GM12878 (cell line): ENCODE measurements around the gene KLHL10.

Source experiments
- CHD4 ChIP-seq: fragments of 200-600 bp; sonication (generic); IDR thresholded peaks from 2 replicates; pipeline ENCODE4 v1.6.1; 2016; ENCODE audit warnings: mild to moderate bottlenecking
- DPF2 ChIP-seq: fragments of 450-650 bp; IDR thresholded peaks from 2 replicates; pipeline ENCODE4 v1.6.1; 2017; ENCODE audit warnings: mild to moderate bottlenecking
- FOS ChIP-seq: IDR thresholded peaks from 3 replicates; pipeline ENCODE4 v1.6.1; 2011; ENCODE audit warnings: borderline replicate concordance; ENCODE audit not compliant: insufficient read length; ENCODE audit errors: extremely low read depth
- JUND ChIP-seq: IDR thresholded peaks from 2 replicates; pipeline ENCODE4 v1.6.1; 2012; ENCODE audit warnings: low read depth, mild to moderate bottlenecking, low read length, improper control_type of control experiment, moderate library complexity
- MYC ChIP-seq: IDR thresholded peaks from 2 replicates; pipeline ENCODE4 v1.6.1; 2011; ENCODE audit warnings: mild to moderate bottlenecking, low read length, moderate library complexity, inconsistent platforms; ENCODE audit not compliant: insufficient read depth, insufficient replicate concordance, insufficient read length, severe bottlenecking
- POLR2A ChIP-seq: IDR thresholded peaks from 2 replicates; pipeline ENCODE4 v1.6.1; 2011; ENCODE audit warnings: low read depth, mild to moderate bottlenecking, low read length
- TF ChIP-seq, protein P1 (sequence below): IDR thresholded peaks from 2 replicates; pipeline ENCODE4 v1.6.1; 2012; ENCODE audit warnings: low read depth, low read length, improper control_type of control experiment
- TF ChIP-seq, protein P2 (sequence below), 3 experiments: IDR thresholded peaks in 2 of 3; conservative IDR thresholded peaks in 1 of 3; 2 replicates each; pipeline ENCODE4 v1.5.1; 2011; ENCODE audit warnings: low read depth in 3 of 3, low read length in 3 of 3, mild to moderate bottlenecking in 3 of 3, control low read depth in 2 of 3, moderate library complexity in 2 of 3, inconsistent platforms in 1 of 3, mixed read lengths in 1 of 3; ENCODE audit not compliant: control insufficient read depth in 2 of 3, insufficient read depth in 1 of 3; ENCODE audit errors: extremely low read depth in 1 of 3
- TF ChIP-seq, protein P3 (sequence below): IDR thresholded peaks from 2 replicates; pipeline ENCODE4 v1.6.1; 2012; ENCODE audit warnings: improper control_type of control experiment, low read depth, low read length; ENCODE audit not compliant: insufficient replicate concordance
- TF ChIP-seq, protein P4 (sequence below): fragments of 450-650 bp; IDR thresholded peaks from 2 replicates; pipeline ENCODE4 v1.6.1; 2018; ENCODE audit warnings: mild to moderate bottlenecking, low read depth, moderate library complexity; ENCODE audit not compliant: partially characterized antibody

DNA sequence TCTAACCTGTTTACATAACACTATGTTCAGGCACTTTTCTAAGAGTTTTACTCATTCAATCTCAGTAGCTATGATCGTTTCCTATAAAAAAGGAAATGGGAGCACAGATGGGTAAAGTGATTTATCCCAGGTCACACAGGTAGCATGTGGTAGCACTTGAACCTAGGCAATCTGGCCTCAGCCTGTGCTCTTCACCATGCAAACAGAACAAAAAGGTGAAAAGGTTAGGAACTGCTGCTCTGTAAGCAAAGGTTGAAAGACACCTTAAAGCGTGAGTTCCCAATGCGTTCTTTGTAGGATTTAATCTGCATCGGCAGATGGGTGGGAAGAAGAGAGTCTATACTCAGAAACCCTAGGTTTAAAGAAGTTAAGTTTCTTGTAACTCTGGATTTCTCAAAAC, 42.5 kb downstream of the KLHL10 start:
- no peak for TF ChIP-seq CHD4
- no peak for TF ChIP-seq FOS
- TF ChIP-seq, protein P1, sequence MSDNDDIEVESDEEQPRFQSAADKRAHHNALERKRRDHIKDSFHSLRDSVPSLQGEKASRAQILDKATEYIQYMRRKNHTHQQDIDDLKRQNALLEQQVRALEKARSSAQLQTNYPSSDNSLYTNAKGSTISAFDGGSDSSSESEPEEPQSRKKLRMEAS, result no peak
- TF ChIP-seq MYC, result no peak
- TF ChIP-seq, protein P2, sequence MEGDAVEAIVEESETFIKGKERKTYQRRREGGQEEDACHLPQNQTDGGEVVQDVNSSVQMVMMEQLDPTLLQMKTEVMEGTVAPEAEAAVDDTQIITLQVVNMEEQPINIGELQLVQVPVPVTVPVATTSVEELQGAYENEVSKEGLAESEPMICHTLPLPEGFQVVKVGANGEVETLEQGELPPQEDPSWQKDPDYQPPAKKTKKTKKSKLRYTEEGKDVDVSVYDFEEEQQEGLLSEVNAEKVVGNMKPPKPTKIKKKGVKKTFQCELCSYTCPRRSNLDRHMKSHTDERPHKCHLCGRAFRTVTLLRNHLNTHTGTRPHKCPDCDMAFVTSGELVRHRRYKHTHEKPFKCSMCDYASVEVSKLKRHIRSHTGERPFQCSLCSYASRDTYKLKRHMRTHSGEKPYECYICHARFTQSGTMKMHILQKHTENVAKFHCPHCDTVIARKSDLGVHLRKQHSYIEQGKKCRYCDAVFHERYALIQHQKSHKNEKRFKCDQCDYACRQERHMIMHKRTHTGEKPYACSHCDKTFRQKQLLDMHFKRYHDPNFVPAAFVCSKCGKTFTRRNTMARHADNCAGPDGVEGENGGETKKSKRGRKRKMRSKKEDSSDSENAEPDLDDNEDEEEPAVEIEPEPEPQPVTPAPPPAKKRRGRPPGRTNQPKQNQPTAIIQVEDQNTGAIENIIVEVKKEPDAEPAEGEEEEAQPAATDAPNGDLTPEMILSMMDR (IDR thresholded peaks at IDR 0.05 in 2 of 3, conservative IDR thresholded peaks at IDR 0.05 in 1 of 3; ENCODE audit: control insufficient read depth in 2 of 3, extremely low read depth in 1 of 3, insufficient read depth in 1 of 3, low read depth in 3 of 3, low read length in 3 of 3), result no peak
- TF ChIP-seq, protein P3, sequence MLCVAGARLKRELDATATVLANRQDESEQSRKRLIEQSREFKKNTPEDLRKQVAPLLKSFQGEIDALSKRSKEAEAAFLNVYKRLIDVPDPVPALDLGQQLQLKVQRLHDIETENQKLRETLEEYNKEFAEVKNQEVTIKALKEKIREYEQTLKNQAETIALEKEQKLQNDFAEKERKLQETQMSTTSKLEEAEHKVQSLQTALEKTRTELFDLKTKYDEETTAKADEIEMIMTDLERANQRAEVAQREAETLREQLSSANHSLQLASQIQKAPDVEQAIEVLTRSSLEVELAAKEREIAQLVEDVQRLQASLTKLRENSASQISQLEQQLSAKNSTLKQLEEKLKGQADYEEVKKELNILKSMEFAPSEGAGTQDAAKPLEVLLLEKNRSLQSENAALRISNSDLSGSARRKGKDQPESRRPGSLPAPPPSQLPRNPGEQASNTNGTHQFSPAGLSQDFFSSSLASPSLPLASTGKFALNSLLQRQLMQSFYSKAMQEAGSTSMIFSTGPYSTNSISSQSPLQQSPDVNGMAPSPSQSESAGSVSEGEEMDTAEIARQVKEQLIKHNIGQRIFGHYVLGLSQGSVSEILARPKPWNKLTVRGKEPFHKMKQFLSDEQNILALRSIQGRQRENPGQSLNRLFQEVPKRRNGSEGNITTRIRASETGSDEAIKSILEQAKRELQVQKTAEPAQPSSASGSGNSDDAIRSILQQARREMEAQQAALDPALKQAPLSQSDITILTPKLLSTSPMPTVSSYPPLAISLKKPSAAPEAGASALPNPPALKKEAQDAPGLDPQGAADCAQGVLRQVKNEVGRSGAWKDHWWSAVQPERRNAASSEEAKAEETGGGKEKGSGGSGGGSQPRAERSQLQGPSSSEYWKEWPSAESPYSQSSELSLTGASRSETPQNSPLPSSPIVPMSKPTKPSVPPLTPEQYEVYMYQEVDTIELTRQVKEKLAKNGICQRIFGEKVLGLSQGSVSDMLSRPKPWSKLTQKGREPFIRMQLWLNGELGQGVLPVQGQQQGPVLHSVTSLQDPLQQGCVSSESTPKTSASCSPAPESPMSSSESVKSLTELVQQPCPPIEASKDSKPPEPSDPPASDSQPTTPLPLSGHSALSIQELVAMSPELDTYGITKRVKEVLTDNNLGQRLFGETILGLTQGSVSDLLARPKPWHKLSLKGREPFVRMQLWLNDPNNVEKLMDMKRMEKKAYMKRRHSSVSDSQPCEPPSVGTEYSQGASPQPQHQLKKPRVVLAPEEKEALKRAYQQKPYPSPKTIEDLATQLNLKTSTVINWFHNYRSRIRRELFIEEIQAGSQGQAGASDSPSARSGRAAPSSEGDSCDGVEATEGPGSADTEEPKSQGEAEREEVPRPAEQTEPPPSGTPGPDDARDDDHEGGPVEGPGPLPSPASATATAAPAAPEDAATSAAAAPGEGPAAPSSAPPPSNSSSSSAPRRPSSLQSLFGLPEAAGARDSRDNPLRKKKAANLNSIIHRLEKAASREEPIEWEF, result no peak
- TF ChIP-seq POLR2A, result no peak
- TF ChIP-seq, protein P4, sequence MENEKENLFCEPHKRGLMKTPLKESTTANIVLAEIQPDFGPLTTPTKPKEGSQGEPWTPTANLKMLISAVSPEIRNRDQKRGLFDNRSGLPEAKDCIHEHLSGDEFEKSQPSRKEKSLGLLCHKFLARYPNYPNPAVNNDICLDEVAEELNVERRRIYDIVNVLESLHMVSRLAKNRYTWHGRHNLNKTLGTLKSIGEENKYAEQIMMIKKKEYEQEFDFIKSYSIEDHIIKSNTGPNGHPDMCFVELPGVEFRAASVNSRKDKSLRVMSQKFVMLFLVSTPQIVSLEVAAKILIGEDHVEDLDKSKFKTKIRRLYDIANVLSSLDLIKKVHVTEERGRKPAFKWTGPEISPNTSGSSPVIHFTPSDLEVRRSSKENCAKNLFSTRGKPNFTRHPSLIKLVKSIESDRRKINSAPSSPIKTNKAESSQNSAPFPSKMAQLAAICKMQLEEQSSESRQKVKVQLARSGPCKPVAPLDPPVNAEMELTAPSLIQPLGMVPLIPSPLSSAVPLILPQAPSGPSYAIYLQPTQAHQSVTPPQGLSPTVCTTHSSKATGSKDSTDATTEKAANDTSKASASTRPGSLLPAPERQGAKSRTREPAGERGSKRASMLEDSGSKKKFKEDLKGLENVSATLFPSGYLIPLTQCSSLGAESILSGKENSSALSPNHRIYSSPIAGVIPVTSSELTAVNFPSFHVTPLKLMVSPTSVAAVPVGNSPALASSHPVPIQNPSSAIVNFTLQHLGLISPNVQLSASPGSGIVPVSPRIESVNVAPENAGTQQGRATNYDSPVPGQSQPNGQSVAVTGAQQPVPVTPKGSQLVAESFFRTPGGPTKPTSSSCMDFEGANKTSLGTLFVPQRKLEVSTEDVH, result no peak
- no peak for TF ChIP-seq JUND
- no peak for TF ChIP-seq DPF2
